Osteocyte (in vitro differentiated cells): Measurements from ENCODE around the gene CCDC148. TPM values are rescaled to one million over a fixed set of nuclear protein-coding genes. Genes with fewer than 3 reads are reported as not detected.
A peak's percentile ranks its signal among the peaks of the same experiment; 100 is the strongest.

ENCODE experiments used
- DNase-seq: peaks from one replicate; pipeline ENCODE4 v3.0.0; 2021; ENCODE audit warnings: mixed read lengths; ENCODE audit not compliant: unreplicated experiment; ENCODE audit errors: extremely low spot score
- H3K27ac Mint-ChIP-seq: one replicate; pipeline ENCODE4 v1.8.0; 2021; ENCODE audit warnings: mild to moderate bottlenecking, mixed read lengths; ENCODE audit not compliant: unreplicated experiment
- H3K27me3 Mint-ChIP-seq: one replicate; pipeline ENCODE4 v1.8.0; 2021; ENCODE audit warnings: mixed read lengths; ENCODE audit not compliant: unreplicated experiment
- H3K36me3 Mint-ChIP-seq: one replicate; pipeline ENCODE4 v1.8.0; 2021; ENCODE audit warnings: mixed read lengths; ENCODE audit not compliant: unreplicated experiment
- H3K4me1 Mint-ChIP-seq: one replicate; pipeline ENCODE4 v1.8.0; 2021; ENCODE audit warnings: mixed read lengths; ENCODE audit not compliant: unreplicated experiment
- H3K4me3 Mint-ChIP-seq: one replicate; pipeline ENCODE4 v1.8.0; 2021; ENCODE audit warnings: mild to moderate bottlenecking, moderate library complexity, mixed read lengths; ENCODE audit not compliant: unreplicated experiment
- H3K9me3 Mint-ChIP-seq: one replicate; pipeline ENCODE4 v1.8.0; 2021; ENCODE audit warnings: mixed read lengths; ENCODE audit not compliant: unreplicated experiment
- CTCF ChIP-seq: fragments of 200-600 bp; sonication (generic); IDR thresholded peaks from 2 replicates; pipeline ENCODE4 v1.5.0; 2021; ENCODE audit warnings: antibody characterized with exemption, mild to moderate bottlenecking, moderate library complexity
- total RNA-seq: library from RNA; stranded (reverse); gene quantifications from 2 replicates; pipeline ENCODE4 v1.2.1, GENCODE V29; 2021

Gene CCDC148
- total RNA-seq, 1 donor from 2014 or later = 2.8 TPM

- peaks cover 40% of the 10 kb centered on the region for H3K4me1 Mint-ChIP-seq
- H3K27ac Mint-ChIP-seq = no peak overlapping the region
- H3K27me3 Mint-ChIP-seq = no peaks in the 10 kb centered on the region
- H3K36me3 Mint-ChIP-seq = peaks cover 2% of the 10 kb centered on the region
- H3K9me3 Mint-ChIP-seq = no peaks in the 10 kb centered on the region
- no peak overlapping the region for H3K4me3 Mint-ChIP-seq
- DNase-seq = no peak
- TF ChIP-seq CTCF = no peak
Measured at GRCh38 chr2:158194229-158194628, 262.3 kb downstream of the CCDC148 start.

GRCh38 chr2:158192515-158193443, 263.8 kb downstream of the CCDC148 start:
- H3K27me3 Mint-ChIP-seq = no peaks in the 10 kb centered on the region
- no peaks in the 10 kb centered on the region for H3K36me3 Mint-ChIP-seq
- no peak for DNase-seq
- peak overlapping the region; percentile 68 for H3K27ac Mint-ChIP-seq
- H3K4me3 Mint-ChIP-seq = no peak overlapping the region
- H3K4me1 Mint-ChIP-seq = peaks cover 41% of the 10 kb centered on the region
- no peaks in the 10 kb centered on the region for H3K9me3 Mint-ChIP-seq
- no peak for TF ChIP-seq CTCF

- Mint-ChIP-seq H3K4me1 (peaks cover 41% of the 10 kb centered on the region), H3K36me3 (no peaks in the 10 kb centered on the region), H3K4me3 (peak overlapping the region; percentile 62), H3K9me3 (no peaks in the 10 kb centered on the region), H3K27ac (peak overlapping the region; percentile 97), H3K27me3 (no peaks in the 10 kb centered on the region)
- no peak for TF ChIP-seq CTCF
- DNase-seq = no peak
Measured at GRCh38 chr2:158191076-158191895, 265.3 kb downstream of the CCDC148 start.

GRCh38 chr2:158189526-158189925, 267.0 kb downstream of the CCDC148 start:
- H3K4me3 Mint-ChIP-seq = no peak overlapping the region
- H3K36me3 Mint-ChIP-seq = no peaks in the 10 kb centered on the region
- peak overlapping the region; percentile 50 for H3K27ac Mint-ChIP-seq
- no peaks in the 10 kb centered on the region for H3K27me3 Mint-ChIP-seq
- no peak for DNase-seq
- H3K9me3 Mint-ChIP-seq = no peaks in the 10 kb centered on the region
- H3K4me1 Mint-ChIP-seq = peaks cover 54% of the 10 kb centered on the region
- no peak for TF ChIP-seq CTCF

- Mint-ChIP-seq H3K36me3 (no peaks in the 10 kb centered on the region), H3K4me3 (no peak overlapping the region), H3K9me3 (no peaks in the 10 kb centered on the region), H3K4me1 (peaks cover 66% of the 10 kb centered on the region), H3K27ac (no peak overlapping the region), H3K27me3 (no peaks in the 10 kb centered on the region)
- TF ChIP-seq CTCF = no peak
- DNase-seq = no peak
Measured at GRCh38 chr2:158187908-158188307, 268.6 kb downstream of the CCDC148 start.
